GM18951 (cell line): ENCODE results near the gene IFNL2.
"Not testable (repeated sequence)": the region's sequence is repeated elsewhere in the genome, so short reads cannot be mapped to it uniquely, and the experiment has no call there.

Source experiments
- POLR2A ChIP-seq: IDR thresholded peaks from 4 replicates; pipeline ENCODE4 v1.6.1; 2011; ENCODE audit warnings: mild to moderate bottlenecking; ENCODE audit not compliant: insufficient read length, insufficient read depth; ENCODE audit errors: extremely low read depth
- in situ Hi-C: fragments of 300-500 bp; cut with MboI; formaldehyde crosslinking; loops from one replicate; pipeline ENCODE4 v1.12.0; 2022; ENCODE audit warnings: low sequenced_read_pairs, mixed read lengths, inconsistent platforms; ENCODE audit not compliant: unreplicated experiment

The IFNL2 gene

DNA sequence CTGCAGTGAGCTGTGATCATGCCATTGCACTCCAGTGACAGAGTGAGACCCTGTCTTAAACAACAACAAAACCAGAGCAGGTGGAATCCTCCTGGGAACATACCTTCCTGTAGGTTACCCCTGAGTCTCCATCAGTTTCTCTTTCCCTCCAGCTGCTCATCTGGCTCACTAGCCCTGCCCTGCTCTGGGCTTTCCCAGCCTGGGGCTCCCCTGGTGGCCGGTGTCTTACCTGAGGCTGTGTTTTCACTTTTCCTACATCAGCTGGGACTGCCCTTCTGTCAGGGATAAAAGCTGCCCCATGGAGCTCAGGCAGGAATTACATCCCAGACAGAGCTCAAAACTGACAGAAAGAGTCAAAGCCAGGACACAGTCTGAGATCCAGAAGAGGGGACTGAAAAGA, at the start of gene IFNL2:
Gene IFNL2 (plus strand): TSS at position 312 of the 400 bp plus-strand sequence. CDS start 173 bp downstream, outside the sequence.
- in situ Hi-C loops = not testable (repeated sequence)

- in situ Hi-C loops = not testable (repeated sequence)
Observed at GRCh38 chr19:39219108-39219507, 49.1 kb upstream of the IFNL2 start.

DNA sequence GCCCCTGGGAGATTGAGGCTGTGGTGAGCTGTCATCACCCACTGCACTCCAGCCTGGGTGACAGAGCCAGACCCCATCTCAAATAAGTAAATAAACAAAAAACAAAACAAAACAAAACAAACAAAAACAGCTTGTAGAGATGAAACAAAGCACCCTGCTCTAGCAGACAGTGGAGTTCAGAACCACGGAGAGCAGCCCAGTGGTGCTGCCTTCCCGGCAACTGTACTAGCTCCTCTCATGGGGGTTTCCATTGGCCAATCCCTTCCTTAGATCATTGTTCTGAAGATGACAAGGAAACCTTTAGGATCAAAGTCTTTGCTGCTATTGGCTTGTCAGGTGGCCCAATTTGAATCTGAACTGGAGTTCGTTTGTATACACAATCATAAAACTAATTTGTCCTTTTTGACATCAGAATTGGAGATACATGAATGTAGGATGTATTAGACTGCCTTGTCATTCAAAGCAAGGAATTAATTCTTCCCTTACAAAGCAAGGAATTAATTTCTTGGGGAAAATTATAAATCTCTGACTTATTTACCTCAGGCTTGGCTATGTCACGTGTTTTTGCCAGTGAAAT, 44.4 kb upstream of the IFNL2 start:
- no peak for TF ChIP-seq POLR2A
- in situ Hi-C loops = no loop called here

GRCh38 chr19:39224910-39225309, 43.3 kb upstream of the IFNL2 start:
- in situ Hi-C loops = no loop called here
- TF ChIP-seq POLR2A = no peak

- TF ChIP-seq POLR2A = no peak
- in situ Hi-C loops = no loop called here
Observed at GRCh38 chr19:39230096-39230764, 38.0 kb upstream of the IFNL2 start.

DNA sequence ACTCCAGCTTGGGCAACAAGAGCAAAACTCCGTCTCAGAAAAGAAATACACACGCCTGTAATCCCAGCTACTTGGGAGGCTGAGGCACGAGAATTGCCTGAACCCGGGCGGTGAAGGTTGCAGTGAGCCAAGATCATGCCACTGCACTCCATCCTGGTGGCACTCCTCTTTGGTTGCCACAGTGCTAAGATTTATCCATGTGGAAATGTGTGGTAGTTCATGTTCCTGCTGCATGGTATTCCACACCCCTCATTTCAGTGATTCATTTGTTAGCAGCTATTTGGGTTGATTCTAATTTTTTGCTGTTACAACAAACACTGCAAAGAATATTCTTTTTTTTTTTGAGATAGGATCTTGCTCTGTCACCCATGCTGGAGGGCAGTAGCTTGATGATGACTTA, 35.5 kb upstream of the IFNL2 start:
- TF ChIP-seq POLR2A = no peak
- in situ Hi-C loops = no loop called here

GRCh38 chr19:39236527-39236926, 31.7 kb upstream of the IFNL2 start:
- TF ChIP-seq POLR2A = no peak
- in situ Hi-C loops = no loop called here

DNA sequence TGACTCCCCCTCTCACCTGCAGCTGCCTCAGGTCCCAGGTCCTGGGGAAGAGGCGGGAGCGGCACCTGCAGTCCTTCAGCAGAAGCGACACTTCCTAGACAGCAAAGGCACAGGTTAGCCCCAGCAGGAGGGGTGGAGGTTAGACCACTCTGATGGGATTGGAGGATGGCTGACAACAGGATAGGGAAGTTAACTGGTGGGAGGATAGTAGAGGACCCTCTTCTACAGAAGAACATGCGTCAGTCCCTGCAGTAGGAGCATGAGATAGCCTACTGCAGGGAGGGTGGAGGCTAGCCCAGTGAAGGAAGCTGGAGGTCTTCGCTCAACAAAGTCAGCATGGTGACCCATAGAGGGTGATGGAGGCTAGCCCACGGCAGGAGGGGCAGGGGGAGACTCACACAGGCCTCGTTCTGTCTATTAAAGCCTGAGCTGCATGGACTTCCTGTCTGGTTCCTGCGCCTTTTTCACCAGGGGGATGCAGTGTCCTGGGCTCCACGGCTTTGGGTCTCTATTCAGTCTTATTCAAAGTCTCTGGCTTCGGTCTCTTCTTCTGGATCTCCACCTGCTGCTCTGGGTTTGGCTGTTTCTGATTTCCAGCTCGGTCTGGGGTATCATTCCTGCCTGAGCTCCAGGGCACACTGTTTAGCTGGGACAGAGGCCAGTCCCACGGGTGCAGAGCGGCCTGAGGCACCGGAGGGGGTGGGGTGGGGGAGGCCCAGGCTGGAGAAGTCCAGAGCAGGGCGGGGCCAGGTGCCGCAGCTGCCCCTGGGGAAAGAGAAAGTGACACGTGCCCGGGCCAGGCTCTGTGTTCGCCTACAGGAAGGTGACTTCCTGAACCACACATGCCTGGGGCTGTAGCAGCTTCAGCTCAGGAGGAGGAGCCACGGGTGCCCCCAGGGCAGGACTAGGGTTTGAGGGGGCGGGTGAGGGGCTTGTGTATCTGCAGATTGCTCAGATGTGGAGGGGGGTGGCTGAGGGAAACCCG, 30.7 kb upstream of the IFNL2 start:
- in situ Hi-C loops = no loop called here
- TF ChIP-seq POLR2A = peak; percentile 24

GRCh38 chr19:39238209-39238608, 30.0 kb upstream of the IFNL2 start:
- no peak for TF ChIP-seq POLR2A
- in situ Hi-C loops = no loop called here

- in situ Hi-C loops = no loop called here
- no peak for TF ChIP-seq POLR2A
Observed at GRCh38 chr19:39238944-39239343, 29.3 kb upstream of the IFNL2 start.

DNA sequence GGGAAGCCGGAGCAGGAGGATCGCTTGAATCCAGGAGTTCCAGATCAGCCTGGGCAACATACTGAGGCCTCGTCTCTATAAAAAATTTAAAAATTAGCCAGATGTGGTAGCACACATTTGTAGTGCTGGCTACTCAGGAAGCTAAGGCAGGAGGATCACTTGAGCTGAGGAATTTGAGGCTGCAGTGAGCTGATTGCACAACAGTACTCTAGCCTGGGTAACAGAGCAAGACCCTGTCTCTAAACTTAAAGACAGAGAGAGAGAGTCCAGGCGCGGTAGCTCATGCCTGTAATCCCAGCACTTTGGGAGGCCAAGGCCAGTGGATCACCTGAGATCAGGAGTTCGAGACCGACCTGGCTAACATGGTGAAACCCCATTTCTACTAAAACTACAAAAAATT, 27.8 kb upstream of the IFNL2 start:
- in situ Hi-C loops = no loop called here
- no peak for TF ChIP-seq POLR2A

- in situ Hi-C loops = not testable (repeated sequence)
Observed at GRCh38 chr19:39243741-39244140, 24.5 kb upstream of the IFNL2 start.

DNA sequence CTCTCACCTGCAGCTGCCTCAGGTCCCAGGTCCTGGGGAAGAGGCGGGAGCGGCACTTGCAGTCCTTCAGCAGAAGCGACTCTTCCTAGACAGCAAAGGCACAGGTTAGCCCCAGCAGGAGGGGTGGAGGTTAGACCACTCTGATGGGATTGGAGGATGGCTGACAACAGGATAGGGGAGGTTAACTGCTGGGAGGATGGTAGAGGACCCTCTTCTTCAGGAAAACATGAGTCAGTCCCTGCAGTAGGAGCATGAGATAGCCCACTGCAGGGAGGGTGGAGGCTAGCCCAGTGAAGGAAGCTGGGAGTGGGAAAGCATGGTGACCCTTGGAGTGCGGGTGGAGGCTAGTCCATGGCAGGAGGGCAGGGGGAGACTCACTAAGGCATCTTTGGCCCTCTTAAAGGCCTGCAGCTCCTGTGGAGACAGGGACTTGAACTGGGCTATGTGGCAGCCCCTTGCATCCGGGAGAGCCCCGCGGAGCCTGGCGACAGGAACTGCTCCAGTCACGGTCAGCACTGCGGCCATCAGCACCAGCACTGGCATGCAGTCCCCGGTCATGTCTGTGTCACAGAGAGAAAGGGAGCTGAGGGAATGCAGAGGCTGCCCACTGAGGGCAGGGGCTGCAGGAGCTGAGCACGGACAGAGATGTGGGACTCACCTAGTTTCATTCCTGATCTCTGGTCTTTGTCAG, 23.6 kb upstream of the IFNL2 start, which contains the start of gene IFNL3:
Gene IFNL3 (minus strand): TSS at position 597 of the 691 bp plus-strand sequence. CDS start 39 bp downstream, at position 558.
- in situ Hi-C loops = not testable (repeated sequence)

- in situ Hi-C loops = not testable (repeated sequence)
Observed at GRCh38 chr19:39245166-39245565, 23.0 kb upstream of the IFNL2 start.
